Astrocyte of the cerebellum (primary cell): ENCODE results near the gene DNAJC30.

Source experiments
- DNase-seq: peaks from one replicate; pipeline ENCODE4 v3.0.0-alpha.2; 2011; ENCODE audit warnings: low read depth
- H3K4me3 ChIP-seq: 2 replicates; pipeline ENCODE4 v1.5.1; 2011; ENCODE audit warnings: mild to moderate bottlenecking, low read depth, low read length, moderate library complexity
- CTCF ChIP-seq: IDR thresholded peaks from 2 replicates; pipeline ENCODE4 v1.5.1; 2012; ENCODE audit warnings: low read length, low read depth, moderate library complexity, mild to moderate bottlenecking; ENCODE audit errors: missing control alignments
- in situ Hi-C: cut with HindIII; loops from 2 replicates; pipeline ENCODE4 v1.10.0; 2017; ENCODE audit warnings: low sequenced_read_pairs

The DNAJC30 gene

GRCh38 chr7:73683056-73683787 is at the start of gene DNAJC30, which contains the start of gene BUD23:
Gene DNAJC30, minus strand, starts transcription at chr7:73683453. Its CDS starts 30 bp downstream, at chr7:73683423.
Gene BUD23, plus strand, starts transcription at chr7:73683597. Its CDS starts 29 bp downstream, at chr7:73683626.
- DNase-seq = peak; percentile 89
- in situ Hi-C loops = no loop called here
- H3K4me3 ChIP-seq = peak within 1 kb of the TSS; percentile 99
- no peak for TF ChIP-seq CTCF

DNA sequence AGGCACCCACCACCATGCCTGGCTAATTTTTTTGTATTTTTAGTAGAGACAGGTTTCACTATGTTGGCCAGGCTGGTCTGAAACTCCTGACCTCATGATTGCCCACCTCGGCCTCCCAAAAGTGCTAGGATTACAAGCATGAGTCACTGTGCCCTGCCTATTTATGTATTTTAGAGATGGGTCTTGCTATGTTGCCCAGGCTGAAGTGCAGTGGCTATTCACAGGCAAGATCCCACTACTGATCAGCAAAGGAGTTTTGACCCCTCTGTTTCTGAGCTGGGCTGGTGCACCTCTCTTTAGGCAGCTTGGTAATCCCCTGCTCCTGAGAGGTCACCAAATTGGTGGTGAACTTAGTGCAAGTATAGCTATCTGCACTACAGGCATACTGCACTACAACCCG is 49.1 kb upstream of the DNAJC30 start:
- DNase-seq = no peak
- no peak for TF ChIP-seq CTCF
- no peak overlapping the region for H3K4me3 ChIP-seq
- in situ Hi-C loops = no loop called here

GRCh38 chr7:73730485-73730884 is 47.2 kb upstream of the DNAJC30 start:
- DNase-seq = no peak
- TF ChIP-seq CTCF = no peak
- H3K4me3 ChIP-seq = no peak overlapping the region
- in situ Hi-C loops = no loop called here

GRCh38 chr7:73728551-73728950 is 45.3 kb upstream of the DNAJC30 start:
- no peak for DNase-seq
- TF ChIP-seq CTCF = no peak
- no peak overlapping the region for H3K4me3 ChIP-seq
- in situ Hi-C loops = no loop called here

GRCh38 chr7:73727952-73728351 is 44.7 kb upstream of the DNAJC30 start:
- no peak overlapping the region for H3K4me3 ChIP-seq
- DNase-seq = no peak
- in situ Hi-C loops = no loop called here
- no peak for TF ChIP-seq CTCF

DNA sequence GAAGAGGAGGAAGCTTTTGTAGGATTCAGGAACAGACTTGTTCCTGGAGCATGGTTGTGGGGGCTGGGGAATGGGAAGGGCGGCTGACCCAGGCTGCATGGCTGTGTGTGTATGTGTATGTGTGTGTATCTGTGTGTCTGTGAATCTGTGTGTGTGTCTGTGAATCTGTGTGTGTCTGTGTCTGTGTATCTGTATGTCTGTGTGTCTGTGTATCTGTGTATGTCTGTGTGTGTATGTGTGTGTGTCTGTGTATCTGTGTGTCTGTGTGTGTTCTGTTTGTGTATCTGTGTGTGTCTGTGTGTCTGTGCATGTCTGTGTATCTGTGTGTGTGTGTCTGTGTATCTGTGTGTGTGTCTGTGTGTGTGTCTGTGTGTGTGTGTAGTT is 42.8 kb upstream of the DNAJC30 start:
- H3K4me3 ChIP-seq = no peak overlapping the region

More for the DNA sequence above, 42.8 kb upstream of the DNAJC30 start:
- in situ Hi-C loops = no loop called here
- TF ChIP-seq CTCF = no peak
- no peak for DNase-seq
